ENCODE measurements around the gene TOM1L2.

The TOM1L2 gene

DNA sequence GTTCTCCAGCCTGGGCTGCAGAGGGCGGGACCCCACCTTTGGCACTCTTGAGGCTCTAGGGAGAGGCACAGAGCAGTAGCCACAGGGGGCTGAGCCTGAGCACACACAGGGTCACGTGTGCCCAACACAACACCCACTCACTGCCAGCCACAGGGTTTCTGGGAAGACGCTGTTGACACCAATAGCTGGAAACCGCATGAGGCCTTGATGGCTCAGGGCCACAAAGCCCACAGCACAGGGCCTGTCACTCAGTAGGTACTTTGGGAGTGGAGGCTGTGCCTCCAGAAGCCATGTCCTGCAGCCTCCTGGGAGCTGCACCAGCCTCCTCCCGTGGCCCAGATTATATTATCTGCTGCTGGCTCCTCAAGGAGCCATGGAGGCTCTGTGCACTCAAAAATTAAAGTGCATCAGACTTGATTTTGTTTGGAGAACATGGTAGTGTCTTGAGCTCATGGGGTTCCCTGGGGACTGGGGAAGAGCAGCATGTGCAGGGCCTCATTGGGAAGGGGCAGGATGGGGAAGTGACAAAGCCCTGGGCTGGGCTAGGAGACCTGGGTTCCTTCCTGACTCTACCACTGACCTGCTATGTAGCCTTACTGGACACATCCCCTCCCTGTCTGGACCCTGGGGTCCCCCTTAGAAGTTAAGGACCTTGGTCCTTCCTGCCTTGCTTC is 122.9 kb downstream of the TOM1L2 start:
- DNase-seq (ENCODE audit: low read depth in 2 of 2), result peak; percentile 66

DNA sequence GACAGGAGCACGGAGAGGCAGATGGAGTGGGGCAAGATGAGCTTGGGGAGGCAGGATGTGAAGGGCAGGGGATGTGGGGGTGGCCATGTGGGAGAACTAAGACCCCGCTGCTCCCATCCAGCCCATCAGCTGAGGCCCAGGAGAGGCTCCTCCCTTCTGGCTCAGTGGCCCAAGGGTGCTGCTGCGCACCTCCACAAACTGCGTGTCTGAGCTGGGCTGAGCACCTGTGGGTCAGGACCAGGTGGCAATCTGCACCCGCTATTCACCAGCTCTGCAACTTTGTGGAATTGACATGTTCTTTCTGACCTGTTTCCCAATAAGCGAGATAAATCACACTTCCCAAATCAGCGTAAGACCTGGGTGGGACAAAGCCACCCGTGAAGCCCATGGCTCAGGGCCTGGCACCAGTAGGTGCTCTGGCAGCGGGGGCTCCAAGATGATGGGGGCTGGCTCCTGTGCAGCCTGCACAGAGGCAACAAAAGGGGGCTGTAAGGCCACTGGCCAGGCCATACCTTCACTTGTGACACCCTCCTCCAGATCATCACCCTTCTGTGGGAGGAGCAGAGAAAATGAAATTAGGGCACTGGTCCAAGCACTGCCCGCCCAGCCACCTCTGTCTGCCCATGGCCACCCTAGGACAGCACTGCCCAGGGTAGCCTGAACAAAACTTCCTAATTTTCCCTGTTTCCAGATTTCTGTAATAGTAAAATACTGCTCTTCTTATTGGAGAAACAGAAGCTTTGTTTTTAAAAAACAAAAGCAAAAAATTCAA is 123.7 kb downstream of the TOM1L2 start:
- DNase-seq (ENCODE audit: low read depth in 2 of 2), result no peak

- DNase-seq (ENCODE audit: low read depth in 2 of 2), result no peak
Measured at GRCh38 chr17:17847726-17848125, 124.5 kb downstream of the TOM1L2 start.

DNA sequence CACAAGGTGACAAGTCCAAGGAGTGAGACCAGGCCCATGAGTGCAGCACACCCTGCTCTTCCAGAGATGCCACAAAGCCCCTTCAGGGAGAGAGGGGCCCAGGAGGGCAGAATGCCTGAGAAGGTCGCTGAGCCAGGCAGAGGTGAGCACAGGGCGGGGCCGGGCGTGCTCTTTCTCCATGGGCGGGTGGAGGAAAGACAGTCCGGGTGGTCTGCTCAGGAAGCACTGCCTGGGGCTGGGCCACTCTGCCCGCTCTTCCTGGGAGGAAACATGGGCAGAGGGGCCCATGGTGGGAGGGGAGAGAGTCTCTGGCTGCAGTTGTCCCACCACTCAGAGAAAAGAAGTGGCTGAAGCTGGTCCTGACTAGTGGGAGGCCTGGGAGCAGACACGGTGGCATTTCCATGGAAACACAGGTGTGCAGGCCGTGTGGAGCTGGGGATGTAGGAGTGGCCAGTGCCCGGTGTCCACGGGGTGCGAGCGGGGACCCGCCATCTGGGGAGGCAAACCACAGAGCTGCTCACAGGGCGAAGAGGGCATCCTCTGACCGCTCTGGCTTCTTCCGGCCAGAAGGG is 125.0 kb downstream of the TOM1L2 start:
- DNase-seq (ENCODE audit: low read depth in 2 of 2), result no peak

GRCh38 chr17:17846645-17847044 is 125.6 kb downstream of the TOM1L2 start:
- DNase-seq (ENCODE audit: low read depth in 2 of 2), result no peak

- DNase-seq (ENCODE audit: low read depth in 2 of 2), result no peak
Measured at GRCh38 chr17:17846003-17846402, 126.2 kb downstream of the TOM1L2 start.

DNA sequence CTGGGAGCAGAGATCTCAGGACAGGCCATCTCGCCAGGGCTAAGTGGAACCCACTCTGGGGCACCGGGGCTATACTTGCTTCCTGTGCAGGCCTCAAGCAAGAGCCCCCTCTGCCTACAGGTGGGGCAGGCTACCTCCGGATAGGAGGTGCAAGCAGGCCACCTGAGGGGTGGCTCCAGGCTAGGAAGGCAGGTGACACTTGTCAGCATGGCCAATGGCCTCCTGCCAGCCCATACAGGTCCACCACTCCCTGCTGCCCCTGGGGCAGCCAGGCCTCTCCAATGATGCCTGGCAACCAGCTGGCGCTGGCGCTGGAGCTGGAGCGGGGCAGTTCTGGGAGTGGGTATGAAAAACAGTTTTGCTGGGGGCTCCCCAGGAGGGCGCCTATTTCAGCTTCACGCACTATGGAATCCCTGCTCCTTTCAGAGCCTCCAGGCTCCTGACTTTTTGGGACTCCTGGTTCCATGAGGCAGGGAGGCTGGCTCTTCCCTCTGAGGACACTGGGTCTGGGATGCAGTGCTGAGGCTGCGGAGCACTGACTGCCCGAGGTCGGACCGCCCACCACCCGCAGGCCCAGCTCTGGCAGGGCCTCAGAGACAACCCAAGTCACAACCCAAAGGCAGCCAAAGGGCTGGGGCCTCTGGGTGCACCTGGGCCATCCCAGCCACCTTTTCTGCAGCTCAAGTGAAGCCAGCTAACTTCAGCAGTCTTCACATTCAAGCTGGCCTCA is 127.0 kb downstream of the TOM1L2 start:
- no peak for DNase-seq (ENCODE audit: low read depth in 2 of 2)

DNA sequence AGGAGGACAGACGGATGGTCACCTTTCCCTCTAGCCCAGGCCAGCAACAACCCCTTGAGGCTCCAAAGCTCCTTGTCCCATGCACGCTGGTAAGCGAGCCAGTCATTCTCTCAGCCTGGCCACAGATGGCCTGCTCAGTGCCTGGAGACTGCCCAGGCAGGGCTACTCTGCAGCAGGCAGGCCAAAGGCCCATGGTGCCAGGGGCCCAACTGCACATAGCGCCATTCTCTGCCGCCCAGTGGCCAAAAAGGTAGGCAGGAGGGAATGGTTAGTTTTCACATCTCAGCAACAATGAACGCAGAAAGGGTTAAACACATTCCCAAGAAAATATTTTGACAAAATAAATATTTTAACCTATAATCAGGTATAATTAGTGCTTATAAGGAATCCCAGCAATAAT is 127.7 kb downstream of the TOM1L2 start:
- no peak for DNase-seq (ENCODE audit: low read depth in 2 of 2)

- DNase-seq (ENCODE audit: low read depth in 2 of 2), result no peak
Measured at GRCh38 chr17:17844079-17844478, 128.1 kb downstream of the TOM1L2 start.

- no peak for DNase-seq (ENCODE audit: low read depth in 2 of 2)
Measured at GRCh38 chr17:17843096-17843495, 129.1 kb downstream of the TOM1L2 start.

DNA sequence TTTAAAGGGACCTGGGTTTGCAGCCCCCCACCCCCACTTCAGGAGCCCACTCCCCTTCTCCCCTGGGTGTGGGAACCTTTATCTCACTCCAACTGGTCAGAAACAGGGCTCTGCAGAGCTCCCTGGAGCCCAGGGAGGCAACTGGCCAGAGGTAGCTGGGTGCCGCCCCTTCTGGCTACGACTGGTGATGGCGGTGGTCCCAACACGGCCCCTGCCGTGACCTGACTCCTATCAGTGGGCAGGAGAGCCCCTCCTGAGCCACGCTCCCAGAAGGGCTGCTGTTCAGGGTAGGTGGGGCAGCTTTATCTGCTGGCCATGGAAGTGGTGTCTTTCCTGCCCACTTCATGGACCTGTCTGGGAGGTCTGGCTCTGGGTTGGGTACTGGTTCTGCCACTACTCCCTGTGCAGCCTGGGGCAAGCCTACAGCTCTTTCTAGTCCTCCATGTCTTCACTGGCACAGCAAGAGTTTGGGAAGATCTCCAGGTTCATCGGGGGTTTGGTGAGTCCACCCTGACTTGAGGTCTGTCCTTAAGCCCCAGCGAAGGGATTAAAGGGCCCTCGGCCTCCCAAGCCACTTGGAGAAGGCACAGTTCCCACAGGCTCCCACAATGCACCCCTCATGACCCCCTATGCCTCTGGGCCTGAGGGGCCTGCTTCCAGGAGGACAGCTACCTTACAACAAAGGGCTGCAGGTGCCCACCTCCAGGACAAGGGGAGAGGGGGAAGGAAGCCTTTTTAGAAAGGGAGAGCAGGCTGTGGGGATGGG is 129.9 kb downstream of the TOM1L2 start:
- DNase-seq (ENCODE audit: low read depth in 2 of 2), result no peak

DNA sequence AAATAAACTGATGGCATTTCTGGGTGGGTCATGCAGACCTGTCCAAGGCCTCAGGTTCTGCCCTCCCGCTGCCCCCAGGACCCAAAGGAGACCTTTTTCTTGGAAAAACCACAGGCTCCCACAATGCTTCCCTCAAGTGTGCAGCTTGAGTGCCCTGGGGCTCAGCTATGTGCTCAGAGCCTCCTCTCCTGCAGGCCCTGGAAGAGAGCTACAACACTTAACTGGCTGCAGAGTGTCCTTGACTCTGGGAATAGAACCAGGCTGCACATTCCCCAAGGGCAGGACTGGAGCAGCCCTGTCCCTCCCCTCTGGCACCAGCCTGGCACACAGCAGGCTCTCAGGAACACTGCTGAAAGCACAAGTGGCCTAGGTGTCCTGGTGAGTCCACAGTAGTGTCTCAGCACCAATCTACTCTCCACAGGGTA is 130.6 kb downstream of the TOM1L2 start:
- no peak for DNase-seq (ENCODE audit: low read depth in 2 of 2)

- no peak for DNase-seq (ENCODE audit: low read depth in 2 of 2)
Measured at GRCh38 chr17:17840751-17841591, 131.2 kb downstream of the TOM1L2 start.

- DNase-seq (ENCODE audit: low read depth in 2 of 2), result peak; percentile 57 to 66
Measured at GRCh38 chr17:17839791-17840707, 132.2 kb downstream of the TOM1L2 start.

DNA sequence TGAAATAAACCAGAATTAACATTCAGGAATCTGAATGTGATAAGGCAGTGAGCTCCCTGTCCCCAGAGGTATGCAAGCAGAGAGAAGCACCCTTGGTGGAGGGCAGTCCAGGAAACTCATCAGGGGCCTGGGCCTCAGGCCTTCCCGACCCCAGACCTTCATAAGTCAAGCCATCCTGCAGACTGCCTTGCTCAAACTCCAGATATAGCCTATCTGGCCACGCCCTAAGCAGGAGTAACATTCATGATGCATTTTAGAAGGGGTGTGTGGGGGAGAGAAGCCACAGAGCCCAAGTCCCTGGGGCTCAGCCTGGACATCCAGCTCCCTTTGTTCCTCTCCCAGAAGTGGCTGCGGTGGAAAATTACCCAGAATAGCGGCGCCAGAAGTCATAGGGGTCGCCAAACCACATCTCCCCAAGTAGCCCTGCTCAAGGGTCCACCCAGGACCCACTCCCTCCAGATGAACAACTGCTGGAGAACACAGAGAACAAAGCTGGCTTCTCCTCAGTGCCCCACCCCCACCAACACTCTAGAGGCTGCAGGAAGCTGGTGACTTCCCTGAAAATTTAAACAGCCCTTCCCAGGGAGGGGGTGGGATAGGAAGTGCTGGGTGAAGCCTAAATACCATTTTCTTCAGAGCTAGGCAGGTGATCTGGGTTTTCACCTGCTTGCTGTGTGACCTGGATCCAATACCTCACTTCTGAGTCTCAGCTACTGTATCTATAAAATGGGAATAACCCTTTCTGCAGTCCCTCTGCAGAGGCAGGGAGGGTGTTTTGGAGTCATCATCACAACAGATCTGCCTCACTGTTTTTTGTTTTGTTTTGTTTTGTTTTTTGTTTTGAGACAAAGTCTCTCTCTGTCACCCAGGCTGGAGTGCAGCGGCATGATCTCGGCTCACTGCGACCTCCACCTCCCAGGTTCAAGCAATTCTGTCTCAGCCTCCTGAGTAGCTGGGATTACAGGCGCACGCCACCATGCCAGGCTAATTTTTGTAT is 133.9 kb downstream of the TOM1L2 start:
- no peak for DNase-seq (ENCODE audit: low read depth in 2 of 2)

- no peak for DNase-seq (ENCODE audit: low read depth in 2 of 2)
Measured at GRCh38 chr17:17837380-17837821, 134.8 kb downstream of the TOM1L2 start.

DNA sequence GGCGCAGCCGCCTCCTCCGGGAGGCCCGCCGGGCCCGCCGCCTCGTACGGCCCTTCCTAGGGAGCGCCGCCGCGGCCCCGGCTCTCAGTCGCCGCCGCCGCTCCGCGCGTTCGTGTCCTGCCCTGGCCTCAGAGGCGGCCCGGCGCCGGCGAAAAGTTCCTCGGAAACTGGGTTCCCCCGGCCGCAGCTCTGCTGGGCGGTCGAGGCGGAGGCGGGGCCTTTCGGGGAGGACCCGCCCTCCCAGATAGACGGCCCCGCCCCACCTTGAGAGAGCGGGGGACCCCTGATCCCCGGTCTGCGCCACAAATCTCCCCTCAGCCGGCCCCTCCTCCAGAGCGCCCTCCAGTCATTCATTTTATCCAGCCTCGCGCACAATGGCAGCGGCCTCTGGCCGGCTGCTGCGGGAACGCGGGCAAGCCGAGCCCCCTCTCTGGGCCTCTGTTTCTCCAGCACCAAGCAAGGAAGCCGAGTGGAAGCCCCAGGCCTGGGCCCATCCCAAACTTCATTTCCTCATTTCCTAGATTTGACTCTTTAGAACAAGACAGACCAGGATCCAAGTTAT is 135.3 kb downstream of the TOM1L2 start, which contains the start of gene SREBF1:
Gene SREBF1, minus strand, starts transcription at position 169 of the 562 bp plus-strand sequence. CDS start 169 bp downstream, outside the sequence.
- peak; percentile 37 to 47 for DNase-seq (ENCODE audit: low read depth in 2 of 2)

Measured in stimulated activated CD8-positive, alpha-beta memory T cell treated with anti-CD3 and anti-CD28 coated beads, Interleukin-2, amount 100 ng/mL, for 1 hour (primary cell).